NCI-H226 (cell line): ENCODE results near the gene SPRYD4.
"Not testable (repeated sequence)": the region's sequence is repeated elsewhere in the genome, so short reads cannot be mapped to it uniquely, and the experiment has no call there.

ENCODE experiments used
- DNase-seq: peaks from one replicate; pipeline ENCODE4 v3.0.0-alpha.2; 2015

Gene SPRYD4

GRCh38 chr12:56468216-56469006 lies at the start of gene SPRYD4:
Gene SPRYD4, plus strand, starts transcription at chr12:56468578. Its CDS starts 14 bp downstream, at chr12:56468592.
- DNase-seq: peak; percentile 94

GRCh38 chr12:56420411-56420810 lies 48.0 kb upstream of the SPRYD4 start:
- DNase-seq: no peak

GRCh38 chr12:56425193-56425592 lies 43.2 kb upstream of the SPRYD4 start:
- no peak for DNase-seq

- DNase-seq: no peak
These were observed 42.4 kb upstream of the SPRYD4 start for GRCh38 chr12:56425940-56426438.

- no peak for DNase-seq
These were observed 37.1 kb upstream of the SPRYD4 start for GRCh38 chr12:56431288-56431687.

GRCh38 chr12:56431850-56432249 lies 36.5 kb upstream of the SPRYD4 start:
- DNase-seq: no peak

- DNase-seq: no peak
These were observed 33.5 kb upstream of the SPRYD4 start for GRCh38 chr12:56434828-56435227.

GRCh38 chr12:56437430-56438176 lies 30.8 kb upstream of the SPRYD4 start:
- DNase-seq: no peak

- not testable (repeated sequence) for DNase-seq
These were observed 25.2 kb upstream of the SPRYD4 start for GRCh38 chr12:56443208-56443607.

GRCh38 chr12:56448860-56449621 lies 19.3 kb upstream of the SPRYD4 start, which contains the start of gene TIMELESS:
Gene TIMELESS, minus strand, starts transcription at chr12:56449426. Its CDS starts 15,256 bp downstream, at chr12:56434170.
- peak; percentile 93 for DNase-seq

GRCh38 chr12:56449622-56449984 lies 18.8 kb upstream of the SPRYD4 start:
- DNase-seq: no peak

GRCh38 chr12:56450241-56450640 lies 18.1 kb upstream of the SPRYD4 start:
- no peak for DNase-seq

- DNase-seq: no peak
These were observed 17.2 kb upstream of the SPRYD4 start for GRCh38 chr12:56451147-56451546.

- DNase-seq: no peak
These were observed 13.8 kb upstream of the SPRYD4 start, which contains the start of gene MIP for GRCh38 chr12:56454557-56454956. Gene MIP, minus strand, starts transcription at chr12:56454657. Its CDS starts 44 bp downstream, at chr12:56454613.

- no peak for DNase-seq
These were observed 10.6 kb upstream of the SPRYD4 start for GRCh38 chr12:56457817-56458216.

- peak; percentile 66 for DNase-seq
These were observed 6.9 kb upstream of the SPRYD4 start for GRCh38 chr12:56461235-56462159.

- DNase-seq: no peak
These were observed 5.8 kb upstream of the SPRYD4 start for GRCh38 chr12:56462565-56462964.

- no peak for DNase-seq
These were observed 891 bp downstream of the SPRYD4 start for GRCh38 chr12:56469007-56469930.

- no peak for DNase-seq
These were observed 6.0 kb downstream of the SPRYD4 start for GRCh38 chr12:56474389-56474788.

GRCh38 chr12:56476143-56476542 lies 7.8 kb downstream of the SPRYD4 start:
- peak; percentile 54 for DNase-seq

- DNase-seq: no peak
These were observed 8.6 kb downstream of the SPRYD4 start for GRCh38 chr12:56476972-56477432.
